Calu3 (cell line): Measurements from ENCODE around the gene ASB10. TPM values are rescaled to one million over a fixed set of nuclear protein-coding genes. Genes with fewer than 3 reads are reported as not detected.

Source experiments
- BruUV-seq: library from RNA; stranded (reverse); fragments of 400-500 nt; replicated peaks from 2 replicates; lab custom pipeline; 2021; lab: Mats Ljungman, UMichigan
- CTCF ChIA-PET: fragments of 300-600 bp; sonication (Branson Sonifier 250); formaldehyde crosslinking; loops from one replicate; lab custom pipeline; 2022; ENCODE audit warnings: antibody characterized with exemption; lab: Charles Lee
- DNase-seq: peaks from one replicate; pipeline ENCODE4 v3.0.0; 2022
- H3K27ac Mint-ChIP-seq: one replicate; pipeline ENCODE4 v1.8.0; 2022; ENCODE audit warnings: mixed read lengths; ENCODE audit not compliant: unreplicated experiment
- H3K27me3 Mint-ChIP-seq: one replicate; pipeline ENCODE4 v1.8.0; 2022; ENCODE audit warnings: mixed read lengths; ENCODE audit not compliant: unreplicated experiment
- H3K36me3 Mint-ChIP-seq: one replicate; pipeline ENCODE4 v1.8.0; 2022; ENCODE audit warnings: mild to moderate bottlenecking, moderate library complexity, mixed read lengths; ENCODE audit not compliant: insufficient read depth, unreplicated experiment
- H3K4me1 Mint-ChIP-seq: one replicate; pipeline ENCODE4 v1.8.0; 2022; ENCODE audit warnings: mild to moderate bottlenecking, low read depth, mixed read lengths; ENCODE audit not compliant: unreplicated experiment
- H3K4me3 Mint-ChIP-seq: one replicate; pipeline ENCODE4 v1.8.0; 2022; ENCODE audit warnings: mild to moderate bottlenecking, low read depth, moderate library complexity, mixed read lengths; ENCODE audit not compliant: unreplicated experiment
- H3K9me3 Mint-ChIP-seq: one replicate; pipeline ENCODE4 v1.8.0; 2022; ENCODE audit warnings: low read depth, mixed read lengths; ENCODE audit not compliant: unreplicated experiment
- intact Hi-C: fragments of 100-400 bp; cut with micrococcal nuclease; formaldehyde crosslinking; loops from one replicate; pipeline ENCODE4 v1.10.0; 2022; ENCODE audit not compliant: unreplicated experiment
- total RNA-seq: library from RNA; stranded (reverse); gene quantifications from 2 replicates; pipeline ENCODE4 v1.2.3, GENCODE V29; 2022
- TF ChIP-seq, protein P1 (sequence below): fragments of 200-600 bp; IDR thresholded peaks from one replicate; pipeline ENCODE4 v1.8.0; 2022; ENCODE audit warnings: antibody characterized with exemption; ENCODE audit not compliant: unreplicated experiment

ASB10 gene
- total RNA-seq, 1 experiment from 2014 or later, result not detected

DNA sequence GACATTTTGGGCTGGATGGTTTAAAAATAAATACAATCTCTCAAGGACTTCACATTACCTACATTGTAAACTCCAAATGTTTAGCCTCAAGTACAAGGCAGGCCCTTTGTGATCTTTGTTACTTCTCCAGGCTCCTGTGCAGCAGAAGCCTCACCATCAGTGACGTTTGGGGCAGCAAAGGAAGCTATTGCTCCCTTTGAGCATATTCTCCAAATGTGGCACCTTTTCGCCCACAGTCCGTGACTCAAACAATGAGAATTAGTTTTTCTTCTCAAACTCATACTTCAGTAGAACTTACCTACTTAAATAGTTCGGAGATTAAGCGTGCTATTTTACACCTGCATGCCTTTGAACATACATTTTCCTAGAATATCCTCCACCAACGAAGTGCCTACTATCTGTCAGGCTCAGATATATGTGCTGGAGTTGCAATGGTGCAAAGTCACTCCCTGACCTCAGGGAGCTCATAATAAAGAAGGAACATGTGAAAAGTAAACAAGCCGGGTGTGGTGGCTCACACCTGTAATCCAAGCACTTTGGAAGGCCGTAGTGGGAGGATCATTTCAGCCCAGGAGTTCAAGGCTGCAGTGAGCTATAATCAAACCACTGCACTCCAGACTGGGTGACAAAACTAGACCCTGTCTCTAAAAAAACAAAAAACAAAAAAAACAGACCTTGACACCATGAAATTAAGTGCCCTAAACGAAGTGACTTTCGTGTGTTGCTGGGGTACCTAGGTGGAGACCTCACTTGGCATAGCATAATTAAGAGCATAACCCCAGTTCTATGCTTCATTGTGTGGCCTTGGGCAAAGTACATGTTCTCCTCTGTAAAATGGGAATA lies 41.2 kb upstream of the ASB10 start:
- no peaks in the 10 kb centered on the region for H3K9me3 Mint-ChIP-seq
- DNase-seq, result no peak
- peak overlapping the region; percentile 87 for H3K27ac Mint-ChIP-seq
- TF ChIP-seq, protein P1, sequence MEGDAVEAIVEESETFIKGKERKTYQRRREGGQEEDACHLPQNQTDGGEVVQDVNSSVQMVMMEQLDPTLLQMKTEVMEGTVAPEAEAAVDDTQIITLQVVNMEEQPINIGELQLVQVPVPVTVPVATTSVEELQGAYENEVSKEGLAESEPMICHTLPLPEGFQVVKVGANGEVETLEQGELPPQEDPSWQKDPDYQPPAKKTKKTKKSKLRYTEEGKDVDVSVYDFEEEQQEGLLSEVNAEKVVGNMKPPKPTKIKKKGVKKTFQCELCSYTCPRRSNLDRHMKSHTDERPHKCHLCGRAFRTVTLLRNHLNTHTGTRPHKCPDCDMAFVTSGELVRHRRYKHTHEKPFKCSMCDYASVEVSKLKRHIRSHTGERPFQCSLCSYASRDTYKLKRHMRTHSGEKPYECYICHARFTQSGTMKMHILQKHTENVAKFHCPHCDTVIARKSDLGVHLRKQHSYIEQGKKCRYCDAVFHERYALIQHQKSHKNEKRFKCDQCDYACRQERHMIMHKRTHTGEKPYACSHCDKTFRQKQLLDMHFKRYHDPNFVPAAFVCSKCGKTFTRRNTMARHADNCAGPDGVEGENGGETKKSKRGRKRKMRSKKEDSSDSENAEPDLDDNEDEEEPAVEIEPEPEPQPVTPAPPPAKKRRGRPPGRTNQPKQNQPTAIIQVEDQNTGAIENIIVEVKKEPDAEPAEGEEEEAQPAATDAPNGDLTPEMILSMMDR, result no peak
- H3K4me3 Mint-ChIP-seq, result peak overlapping the region; percentile 88
- peaks cover 53% of the 10 kb centered on the region for H3K36me3 Mint-ChIP-seq
- intact Hi-C loops, result no loop called here
- no TSS peak for BruUV-seq
- no peaks in the 10 kb centered on the region for H3K27me3 Mint-ChIP-seq
- H3K4me1 Mint-ChIP-seq, result peaks cover 23% of the 10 kb centered on the region
- CTCF ChIA-PET, result interaction anchor here (1.0 kb wide), 1 partner anchor 200 kb away, joined by 4 read pairs; the partner anchor contains the start of gene ABCB8

DNA sequence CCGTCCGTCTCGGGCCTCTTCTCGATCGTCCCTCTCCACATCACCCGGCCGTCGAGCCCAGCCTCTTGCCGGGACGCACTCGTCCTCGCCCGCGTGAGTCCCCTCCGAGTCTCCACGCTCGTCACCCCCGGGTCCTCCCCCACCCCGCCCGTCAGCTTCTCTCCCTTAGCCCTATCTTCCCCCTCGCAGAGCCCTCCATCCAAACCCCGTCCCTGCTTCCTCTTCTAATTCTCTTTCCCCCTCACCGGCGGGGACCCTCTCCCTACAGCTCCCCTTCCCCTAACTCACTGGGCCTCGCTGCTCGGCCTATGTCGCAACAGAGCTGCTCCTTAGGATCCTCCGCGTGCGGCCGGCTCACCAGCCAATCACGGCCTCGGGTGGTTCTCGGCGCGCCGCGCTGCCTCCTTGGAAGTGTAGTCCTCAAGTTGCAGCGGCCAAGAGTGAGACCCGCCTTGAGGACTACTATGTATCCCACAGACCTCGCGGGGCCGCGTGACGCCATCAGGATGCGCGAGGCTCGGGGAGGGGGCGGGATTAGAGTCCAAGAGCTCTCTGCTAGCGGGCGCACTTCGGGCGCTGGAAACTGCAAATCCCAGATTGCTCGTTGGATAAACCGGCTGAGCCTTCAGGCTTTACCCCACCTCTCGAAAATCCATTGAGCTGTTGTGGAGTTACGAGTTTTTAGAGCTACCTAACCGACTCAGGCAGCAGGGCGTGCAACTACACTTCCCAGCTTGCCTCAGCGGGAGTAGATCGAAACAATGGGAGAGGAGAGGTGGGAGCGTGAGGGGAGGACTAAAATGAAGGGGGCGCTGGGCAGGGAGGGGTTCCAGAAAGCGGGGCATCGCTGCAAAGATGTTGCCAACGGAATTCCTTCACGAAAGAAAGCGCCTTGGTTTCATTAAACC lies 40.1 kb upstream of the ASB10 start, which contains the start of gene ABCF2:
Gene ABCF2 (minus strand): TSS at position 331 of the 908 bp plus-strand sequence. CDS start 747 bp downstream, outside the sequence.
- intact Hi-C loops, result no loop called here
- Mint-ChIP-seq H3K4me1 (peaks cover 21% of the 10 kb centered on the region), H3K27ac (peak within 1 kb of the TSS; percentile 87), H3K4me3 (peak within 1 kb of the TSS; percentile 88), H3K36me3 (peaks cover 48% of the 10 kb centered on the region), H3K27me3 (no peaks in the 10 kb centered on the region), H3K9me3 (no peaks in the 10 kb centered on the region)
- TF ChIP-seq, protein P1, result no peak
- CTCF ChIA-PET, result interaction anchor here (0.6 to 1.6 kb wide), 5 partner anchors 13 to 164 kb away, joined by 3 to 14 read pairs (median 6); no protein-coding TSS in a partner anchor
- no TSS peak for BruUV-seq
- DNase-seq, result peak; percentile 98

DNA sequence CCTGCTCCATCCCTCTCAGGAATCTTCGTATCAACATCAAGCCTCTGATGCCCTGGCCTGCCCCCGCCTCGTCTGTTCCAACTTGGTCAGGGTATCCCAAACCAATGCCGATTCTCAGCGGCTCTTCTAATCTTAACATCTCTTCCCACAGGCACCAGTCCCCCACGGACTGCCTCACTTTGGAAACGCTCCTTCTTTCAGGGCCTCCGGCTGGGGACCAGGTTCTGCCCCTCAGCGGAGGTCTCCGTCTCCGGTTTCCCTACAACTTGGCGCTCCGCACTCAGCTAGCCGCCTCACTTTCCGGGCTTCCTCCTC lies 39.5 kb upstream of the ASB10 start:
- intact Hi-C loops, result no loop called here
- peak overlapping the region; percentile 88 for H3K4me3 Mint-ChIP-seq
- BruUV-seq, result no TSS peak
- H3K36me3 Mint-ChIP-seq, result peaks cover 49% of the 10 kb centered on the region
- H3K4me1 Mint-ChIP-seq, result peaks cover 15% of the 10 kb centered on the region
- no peaks in the 10 kb centered on the region for H3K9me3 Mint-ChIP-seq
- CTCF ChIA-PET, result interaction anchor here (1.0 to 1.6 kb wide), 3 partner anchors 17 to 103 kb away, joined by 3 to 14 read pairs (median 5); no protein-coding TSS in a partner anchor
- no peak for DNase-seq
- no peaks in the 10 kb centered on the region for H3K27me3 Mint-ChIP-seq
- H3K27ac Mint-ChIP-seq, result peak overlapping the region; percentile 87
- TF ChIP-seq, protein P1, result no peak

DNA sequence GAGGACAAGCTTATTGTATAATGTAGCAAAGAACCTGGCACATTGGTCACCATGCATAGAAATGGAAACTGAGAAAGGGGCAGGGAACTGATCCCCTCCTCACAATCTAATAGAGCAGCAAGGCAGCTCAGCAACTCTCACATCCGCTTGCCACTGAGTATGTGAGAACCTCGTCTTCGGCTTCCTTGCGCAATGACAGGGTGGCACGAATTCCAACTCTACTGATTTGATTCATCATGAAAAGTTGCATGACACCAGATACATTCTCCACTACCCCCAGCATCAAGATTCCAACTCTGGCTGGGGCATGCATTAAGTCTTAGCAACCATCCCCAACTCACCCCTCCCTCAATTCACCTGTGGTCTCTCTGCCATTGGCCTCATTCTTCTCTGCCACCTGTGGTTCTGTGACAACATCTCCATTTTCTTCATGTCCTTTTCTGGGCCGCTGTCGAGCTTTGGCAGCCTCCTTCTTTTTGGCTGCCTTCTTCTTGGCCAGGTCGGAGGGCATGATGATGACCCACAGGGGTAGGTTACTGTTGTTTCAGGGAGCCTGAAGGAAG lies 39.0 kb upstream of the ASB10 start:
- peaks cover 12% of the 10 kb centered on the region for H3K4me1 Mint-ChIP-seq
- intact Hi-C loops, result no loop called here
- no peak for DNase-seq
- TF ChIP-seq, protein P1, result no peak
- H3K27me3 Mint-ChIP-seq, result no peaks in the 10 kb centered on the region
- H3K27ac Mint-ChIP-seq, result peak overlapping the region; percentile 87
- H3K4me3 Mint-ChIP-seq, result peak overlapping the region; percentile 88
- CTCF ChIA-PET, result interaction anchor here (1.6 kb wide), 1 partner anchor 17 kb away, joined by 14 read pairs; no protein-coding TSS in a partner anchor
- H3K36me3 Mint-ChIP-seq, result peaks cover 53% of the 10 kb centered on the region
- no peaks in the 10 kb centered on the region for H3K9me3 Mint-ChIP-seq
- no TSS peak for BruUV-seq
